DND-41 (cell line): ENCODE measurements around the gene GPC6.

Experiments used
- ATAC-seq: fragments of 200-7000 bp; cut with Tn5 transposase; 3 replicates; pipeline ENCODE4 v1.9.1; 2021; ENCODE audit warnings: low read depth; ENCODE audit not compliant: insufficient read depth
- DNase-seq: peaks from one replicate; pipeline ENCODE4 v3.0.0-alpha.2; 2020
- H2AFZ ChIP-seq: 2 replicates; pipeline ENCODE4 v1.6.0; 2012; ENCODE audit warnings: low read depth, low read length
- H3K27ac ChIP-seq: 2 replicates; pipeline ENCODE4 v1.5.1; 2012; ENCODE audit warnings: low read length, inconsistent platforms
- H3K27me3 ChIP-seq: fragments of 200-600 bp; sonication (generic); 2 replicates; pipeline ENCODE4 v1.6.0; 2012; ENCODE audit warnings: low read length, mild to moderate bottlenecking, inconsistent platforms; ENCODE audit not compliant: insufficient read depth, poor library complexity
- H3K36me3 ChIP-seq: 2 replicates; pipeline ENCODE4 v1.5.1; 2012; ENCODE audit warnings: low read length, inconsistent platforms; ENCODE audit not compliant: insufficient read depth
- H3K4me1 ChIP-seq: 2 replicates; pipeline ENCODE4 v1.5.1; 2012; ENCODE audit warnings: mild to moderate bottlenecking, low read length; ENCODE audit not compliant: insufficient read depth
- H3K4me2 ChIP-seq: 2 replicates; pipeline ENCODE4 v1.6.0; 2012; ENCODE audit warnings: mild to moderate bottlenecking, moderate library complexity, low read length, inconsistent platforms; ENCODE audit not compliant: insufficient read depth
- H3K4me3 ChIP-seq, 2 experiments: fragments of 200-600 bp in 1 of 2; shearing (Covaris generic) in 1 of 2; 2 replicates each; pipeline ENCODE4 v1.5.1; 2012 to 2016; ENCODE audit warnings: inconsistent platforms in 2 of 2, low read length in 2 of 2, mild to moderate bottlenecking in 2 of 2, low read depth in 1 of 2, moderate library complexity in 1 of 2
- H3K79me2 ChIP-seq: 2 replicates; pipeline ENCODE4 v1.6.0; 2012; ENCODE audit warnings: low read length, inconsistent platforms; ENCODE audit not compliant: insufficient read depth
- H3K9ac ChIP-seq: 2 replicates; pipeline ENCODE4 v1.6.0; 2012; ENCODE audit warnings: low read depth, mild to moderate bottlenecking, inconsistent platforms, low read length, moderate library complexity
- H3K9me3 ChIP-seq: 2 replicates; pipeline ENCODE4 v1.5.1; 2012; ENCODE audit warnings: low read length, moderate library complexity, mild to moderate bottlenecking, inconsistent platforms; ENCODE audit not compliant: insufficient read depth, severe bottlenecking
- H4K20me1 ChIP-seq: 2 replicates; pipeline ENCODE4 v1.6.0; 2012; ENCODE audit warnings: low read length; ENCODE audit not compliant: insufficient read depth
- CTCF ChIP-seq: IDR thresholded peaks from 2 replicates; pipeline ENCODE4 v1.5.1; 2012; ENCODE audit warnings: borderline replicate concordance, low read length, moderate library complexity, mild to moderate bottlenecking; ENCODE audit not compliant: poor library complexity, severe bottlenecking; ENCODE audit errors: extremely low read depth
- EZH2 ChIP-seq: IDR thresholded peaks from 3 replicates; pipeline ENCODE4 v1.6.1; 2012; ENCODE audit warnings: borderline replicate concordance, low read depth, mild to moderate bottlenecking, moderate library complexity, low read length, inconsistent platforms; ENCODE audit not compliant: severe bottlenecking

Gene GPC6

GRCh38 chr13:94352057-94352456 lies 1125.5 kb downstream of the GPC6 start:
- no peaks in the 10 kb centered on the region for H3K4me1 ChIP-seq
- no peak overlapping the region for H3K27ac ChIP-seq
- H3K9me3 ChIP-seq: no peaks in the 10 kb centered on the region
- H3K4me3 ChIP-seq: no peak overlapping the region
- ATAC-seq (no peak), DNase-seq (no peak)
- H3K36me3 ChIP-seq: no peaks in the 10 kb centered on the region
- H3K27me3 ChIP-seq: peaks cover 19% of the 10 kb centered on the region
- no peak overlapping the region for H3K9ac ChIP-seq
- no peak overlapping the region for H3K4me2 ChIP-seq
- H2AFZ ChIP-seq: no peak overlapping the region
- no peaks in the 10 kb centered on the region for H3K79me2 ChIP-seq
- no peak for TF ChIP-seq EZH2
- TF ChIP-seq CTCF: no peak
- no peaks in the 10 kb centered on the region for H4K20me1 ChIP-seq

GRCh38 chr13:94353167-94353710 lies 1126.6 kb downstream of the GPC6 start:
- H3K9me3 ChIP-seq: no peaks in the 10 kb centered on the region
- no peak overlapping the region for H3K27ac ChIP-seq
- H2AFZ ChIP-seq: no peak overlapping the region
- no peaks in the 10 kb centered on the region for H3K36me3 ChIP-seq
- no peak overlapping the region for H3K9ac ChIP-seq
- no peak overlapping the region for H3K4me2 ChIP-seq
- no peak for DNase-seq
- TF ChIP-seq CTCF: no peak
- no peak for TF ChIP-seq EZH2
- no peak overlapping the region for H3K4me3 ChIP-seq
- H3K79me2 ChIP-seq: no peaks in the 10 kb centered on the region
- no peak for ATAC-seq
- peaks cover 19% of the 10 kb centered on the region for H3K27me3 ChIP-seq
- no peaks in the 10 kb centered on the region for H3K4me1 ChIP-seq
- H4K20me1 ChIP-seq: no peaks in the 10 kb centered on the region

DNA sequence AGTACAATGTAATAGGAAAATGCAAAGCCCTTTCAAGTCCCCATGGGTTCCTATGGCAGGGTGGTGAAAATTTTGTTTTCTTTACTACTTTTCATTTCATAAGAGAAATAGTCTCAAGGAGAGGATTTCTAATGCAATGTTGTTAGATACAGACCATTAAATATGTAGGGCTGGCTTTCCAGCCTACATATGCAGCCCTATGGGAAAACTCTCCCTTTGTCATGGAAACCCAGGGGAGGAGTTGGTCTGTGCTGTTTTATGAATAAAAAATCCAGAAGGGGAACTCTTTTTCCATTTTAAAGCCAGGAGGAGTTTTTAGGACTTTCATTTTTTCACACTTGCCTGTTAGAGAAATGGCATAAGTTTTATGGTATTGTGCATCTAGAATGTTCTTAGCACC lies 1133.3 kb downstream of the GPC6 start:
- Histone ChIP-seq H3K4me3 (no peak overlapping the region), H2AFZ (no peak overlapping the region), H3K27me3 (peaks cover 2% of the 10 kb centered on the region), H3K4me1 (no peaks in the 10 kb centered on the region), H3K27ac (no peak overlapping the region), H4K20me1 (no peaks in the 10 kb centered on the region), H3K9ac (no peak overlapping the region), H3K9me3 (no peaks in the 10 kb centered on the region), H3K36me3 (no peaks in the 10 kb centered on the region), H3K79me2 (no peaks in the 10 kb centered on the region), H3K4me2 (no peak overlapping the region)
- TF ChIP-seq CTCF: no peak
- TF ChIP-seq EZH2: no peak
- ATAC-seq (no peak), DNase-seq (no peak)
